HepG2 (cell line): ENCODE results near the gene PAQR7. TPM values are rescaled to one million over a fixed set of nuclear protein-coding genes. Genes with fewer than 3 reads are reported as not detected.

Experiments
- ARID4A ChIP-seq: sonication (generic); formaldehyde crosslinking; IDR thresholded peaks from 2 replicates; pipeline ENCODE4 v1.5.0; 2020; ENCODE audit warnings: mild to moderate bottlenecking, missing genetic modification reagents, borderline replicate concordance
- DNMT3B ChIP-seq: conservative IDR thresholded peaks from 2 replicates; pipeline ENCODE4 v1.6.1; 2016; ENCODE audit warnings: missing biosample characterization, control low read depth
- GATA4 ChIP-seq: sonication (generic); IDR thresholded peaks from 2 replicates; pipeline ENCODE4 v1.6.1; 2016; ENCODE audit warnings: antibody characterized with exemption, low read depth, borderline replicate concordance
- NONO ChIP-seq, 2 experiments: fragments of 450-650 bp in 1 of 2; sonication (generic) in 1 of 2; formaldehyde crosslinking in 1 of 2; IDR thresholded peaks in 1 of 2; conservative IDR thresholded peaks in 1 of 2; 2 replicates each; pipeline versions ENCODE4 v1.6.1 to v1.8.0; 2017 to 2022; ENCODE audit warnings: mild to moderate bottlenecking in 1 of 2, missing genetic modification reagents in 1 of 2, moderate library complexity in 1 of 2
- PAXIP1 ChIP-seq: sonication (generic); formaldehyde crosslinking; conservative IDR thresholded peaks from 2 replicates; pipeline ENCODE4 v1.4.0; 2020; ENCODE audit warnings: mild to moderate bottlenecking, missing genetic modification reagents, moderate library complexity
- SAP130 ChIP-seq: IDR thresholded peaks from 2 replicates; pipeline ENCODE4 v1.6.1; 2016; ENCODE audit warnings: low read depth
- STAT5B ChIP-seq: sonication (generic); formaldehyde crosslinking; IDR thresholded peaks from 2 replicates; pipeline ENCODE4 v1.4.0; 2020; ENCODE audit warnings: missing genetic modification reagents
- YY1 ChIP-seq: IDR thresholded peaks from 2 replicates; pipeline ENCODE4 v1.6.1; 2011; ENCODE audit warnings: low read length, low read depth, moderate library complexity, mild to moderate bottlenecking; ENCODE audit not compliant: insufficient read depth, insufficient replicate concordance
- ZNF205 ChIP-seq: IDR thresholded peaks from 2 replicates; pipeline ENCODE4 v1.6.1; 2018; ENCODE audit warnings: missing biosample characterization, missing genetic modification reagents
- ZNF34 ChIP-seq: sonication (generic); formaldehyde crosslinking; IDR thresholded peaks from 2 replicates; pipeline ENCODE4 v1.4.0; 2020; ENCODE audit warnings: mild to moderate bottlenecking, missing genetic modification reagents, borderline replicate concordance
- polyA plus RNA-seq, 8 experiments: library from polyadenylated mRNA; depleted of rRNA in 3 of 8; stranded (reverse) in 7 of 8; unstranded in 1 of 8; fragments of >200 nt; fragmentation: Illumina TruSeq in 4 of 8; extraction: Trizol in 4 of 8; gene quantifications; 2 replicates each; pipeline versions ENCODE4 v1.2.1 to v1.2.3, GENCODE V29; 2011 to 2016; ENCODE audit warnings: low read depth in 4 of 8, missing spikeins in 1 of 8, mixed read lengths in 1 of 8; ENCODE audit not compliant: insufficient read depth in 1 of 8
- total RNA-seq, 5 experiments: library from RNA; depleted of rRNA; stranded (reverse); fragments of >200 nt; fragmentation: Illumina TruSeq; extraction: Trizol; gene quantifications; 2 replicates each; pipeline ENCODE4 v1.2.3, GENCODE V29; 2016; ENCODE audit warnings: low read depth in 1 of 5
- TF ChIP-seq, protein P1 (sequence below): sonication (generic); formaldehyde crosslinking; IDR thresholded peaks from 2 replicates; pipeline ENCODE4 v1.5.0; 2020; ENCODE audit warnings: mild to moderate bottlenecking, missing genetic modification reagents
- TF ChIP-seq, protein P2 (sequence below): sonication (generic); formaldehyde crosslinking; conservative IDR thresholded peaks from 2 replicates; pipeline ENCODE4 v1.8.0; 2022; ENCODE audit warnings: missing genetic modification reagents

The PAQR7 gene
- total and polyA plus RNA-seq, 2 of the 13 experiments (the other 11 are each of a cell fraction or from before 2014, with no cell fraction given), result 13.2 to 16.6 TPM

- TF ChIP-seq, protein P1, sequence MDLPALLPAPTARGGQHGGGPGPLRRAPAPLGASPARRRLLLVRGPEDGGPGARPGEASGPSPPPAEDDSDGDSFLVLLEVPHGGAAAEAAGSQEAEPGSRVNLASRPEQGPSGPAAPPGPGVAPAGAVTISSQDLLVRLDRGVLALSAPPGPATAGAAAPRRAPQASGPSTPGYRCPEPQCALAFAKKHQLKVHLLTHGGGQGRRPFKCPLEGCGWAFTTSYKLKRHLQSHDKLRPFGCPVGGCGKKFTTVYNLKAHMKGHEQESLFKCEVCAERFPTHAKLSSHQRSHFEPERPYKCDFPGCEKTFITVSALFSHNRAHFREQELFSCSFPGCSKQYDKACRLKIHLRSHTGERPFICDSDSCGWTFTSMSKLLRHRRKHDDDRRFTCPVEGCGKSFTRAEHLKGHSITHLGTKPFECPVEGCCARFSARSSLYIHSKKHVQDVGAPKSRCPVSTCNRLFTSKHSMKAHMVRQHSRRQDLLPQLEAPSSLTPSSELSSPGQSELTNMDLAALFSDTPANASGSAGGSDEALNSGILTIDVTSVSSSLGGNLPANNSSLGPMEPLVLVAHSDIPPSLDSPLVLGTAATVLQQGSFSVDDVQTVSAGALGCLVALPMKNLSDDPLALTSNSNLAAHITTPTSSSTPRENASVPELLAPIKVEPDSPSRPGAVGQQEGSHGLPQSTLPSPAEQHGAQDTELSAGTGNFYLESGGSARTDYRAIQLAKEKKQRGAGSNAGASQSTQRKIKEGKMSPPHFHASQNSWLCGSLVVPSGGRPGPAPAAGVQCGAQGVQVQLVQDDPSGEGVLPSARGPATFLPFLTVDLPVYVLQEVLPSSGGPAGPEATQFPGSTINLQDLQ (CRISPR knock-in tag), result no peak
- TF ChIP-seq YY1 (no peak), SAP130 (CRISPR knock-in tag) (0 out of 2 replicates have a peak, but pooled peaks have one; percentile 18), STAT5B (no peak), NONO (IDR thresholded peaks at IDR 0.05) (no peak), NONO (CRISPR knock-in tag; conservative IDR thresholded peaks at IDR 0.05) (no peak), ZNF34 (CRISPR knock-in tag) (no peak), ARID4A (CRISPR knock-in tag) (no peak), DNMT3B (CRISPR knock-in tag) (no peak), PAXIP1 (CRISPR knock-in tag) (no peak; the same call in 1 of the 2 replicates), GATA4 (no peak), ZNF205 (CRISPR knock-in tag) (no peak)
- TF ChIP-seq, protein P2, sequence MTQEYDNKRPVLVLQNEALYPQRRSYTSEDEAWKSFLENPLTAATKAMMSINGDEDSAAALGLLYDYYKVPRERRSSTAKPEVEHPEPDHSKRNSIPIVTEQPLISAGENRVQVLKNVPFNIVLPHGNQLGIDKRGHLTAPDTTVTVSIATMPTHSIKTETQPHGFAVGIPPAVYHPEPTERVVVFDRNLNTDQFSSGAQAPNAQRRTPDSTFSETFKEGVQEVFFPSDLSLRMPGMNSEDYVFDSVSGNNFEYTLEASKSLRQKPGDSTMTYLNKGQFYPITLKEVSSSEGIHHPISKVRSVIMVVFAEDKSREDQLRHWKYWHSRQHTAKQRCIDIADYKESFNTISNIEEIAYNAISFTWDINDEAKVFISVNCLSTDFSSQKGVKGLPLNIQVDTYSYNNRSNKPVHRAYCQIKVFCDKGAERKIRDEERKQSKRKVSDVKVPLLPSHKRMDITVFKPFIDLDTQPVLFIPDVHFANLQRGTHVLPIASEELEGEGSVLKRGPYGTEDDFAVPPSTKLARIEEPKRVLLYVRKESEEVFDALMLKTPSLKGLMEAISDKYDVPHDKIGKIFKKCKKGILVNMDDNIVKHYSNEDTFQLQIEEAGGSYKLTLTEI (CRISPR knock-in tag), result no peak
Observed at GRCh38 chr1:25818569-25818968, 56.9 kb downstream of the PAQR7 start (continued).
